HG03139 (cell line): ENCODE data around the gene PALLD.
"Not testable (repeated sequence)": the region's sequence is repeated elsewhere in the genome, so short reads cannot be mapped to it uniquely, and the experiment has no call there.

Experiments used
- ATAC-seq: cut with Tn5 transposase; IDR thresholded peaks from one replicate; pipeline ENCODE4 v1.9.1; 2021; ENCODE audit not compliant: unreplicated experiment

Gene PALLD

GRCh38 chr4:168496834-168497233 lies at the start of gene PALLD:
Gene PALLD, plus strand, starts transcription at chr4:168497052.
- no peak for ATAC-seq

- not testable (repeated sequence) for ATAC-seq
Observed at GRCh38 chr4:168449063-168449462, 47.8 kb upstream of the PALLD start.

- ATAC-seq: no peak
Observed at GRCh38 chr4:168449719-168450452, 47.0 kb upstream of the PALLD start.

GRCh38 chr4:168451331-168451730 lies 45.5 kb upstream of the PALLD start:
- ATAC-seq: no peak

- ATAC-seq: peak; percentile 85
Observed at GRCh38 chr4:168451744-168452390, 45.0 kb upstream of the PALLD start.

GRCh38 chr4:168453146-168453545 lies 43.7 kb upstream of the PALLD start:
- no peak for ATAC-seq

GRCh38 chr4:168458256-168458655 lies 38.6 kb upstream of the PALLD start:
- not testable (repeated sequence) for ATAC-seq

GRCh38 chr4:168461821-168462220 lies 35.0 kb upstream of the PALLD start:
- ATAC-seq: no peak

- no peak for ATAC-seq
Observed at GRCh38 chr4:168472920-168473319, 23.9 kb upstream of the PALLD start.

- ATAC-seq: no peak
Observed at GRCh38 chr4:168474660-168475320, 22.1 kb upstream of the PALLD start.

- no peak for ATAC-seq
Observed at GRCh38 chr4:168475745-168476144, 21.1 kb upstream of the PALLD start.

GRCh38 chr4:168478868-168479267 lies 18.0 kb upstream of the PALLD start:
- no peak for ATAC-seq

GRCh38 chr4:168480931-168481611 lies 15.8 kb upstream of the PALLD start:
- peak; percentile 44 for ATAC-seq

GRCh38 chr4:168483811-168484210 lies 13.0 kb upstream of the PALLD start:
- ATAC-seq: no peak

- ATAC-seq: no peak
Observed at GRCh38 chr4:168484626-168485025, 12.2 kb upstream of the PALLD start.

GRCh38 chr4:168485156-168485910 lies 11.5 kb upstream of the PALLD start:
- no peak for ATAC-seq

GRCh38 chr4:168486912-168487281 lies 10.0 kb upstream of the PALLD start:
- no peak for ATAC-seq

- no peak for ATAC-seq
Observed at GRCh38 chr4:168487282-168488035, 9.4 kb upstream of the PALLD start.

- ATAC-seq: no peak
Observed at GRCh38 chr4:168488869-168489274, 8.0 kb upstream of the PALLD start.

GRCh38 chr4:168489616-168490015 lies 7.2 kb upstream of the PALLD start:
- no peak for ATAC-seq
